Tibial artery (tissue), 4 donors: ENCODE results near the gene RYR2.

Source experiments
- DNase-seq, 2 donors: peaks; one replicate each; pipeline ENCODE4 v3.0.0-alpha.2; 2019
- H3K27ac ChIP-seq, 2 donors: fragments of 200-600 bp; sonication (generic) in 1 of 2; 1 replicate in 1 of 2; 2 replicates in 1 of 2; pipeline ENCODE4 v1.5.1; 2018 to 2019; ENCODE audit warnings: mild to moderate bottlenecking in 1 of 2
- H3K27me3 ChIP-seq, 2 donors: fragments of 200-600 bp; sonication (generic) in 1 of 2; one replicate each; pipeline versions ENCODE4 v1.5.1 to v1.6.0; 2016 to 2019
- H3K36me3 ChIP-seq, 3 donors: fragments of 200-600 bp; sonication (generic) in 2 of 3; one replicate each; pipeline ENCODE4 v1.5.1; 2016 to 2019; ENCODE audit warnings: mild to moderate bottlenecking in 2 of 3
- H3K4me1 ChIP-seq, 4 donors: fragments of 200-600 bp; sonication (generic) in 2 of 4; 1 replicate in 3 of 4; 2 replicates in 1 of 4; pipeline ENCODE4 v1.5.1; 2016 to 2019
- H3K4me3 ChIP-seq, 2 donors: fragments of 200-600 bp; sonication (generic) in 1 of 2; 1 replicate in 1 of 2; 2 replicates in 1 of 2; pipeline ENCODE4 v1.5.1; 2018 to 2019; ENCODE audit warnings: mild to moderate bottlenecking in 2 of 2
- H3K9me3 ChIP-seq, 3 donors: fragments of 200-600 bp; sonication (generic) in 1 of 3; one replicate each; pipeline ENCODE4 v1.5.1; 2016 to 2019
- intact Hi-C: fragments of 100-400 bp; cut with DNase I; formaldehyde crosslinking; loops from one replicate; pipeline ENCODE4 v1.15.0; 2023; ENCODE audit warnings: low total_unique reads
- TF ChIP-seq, protein P1 (sequence below), 2 experiments: fragments of 200-600 bp in 1 of 2; fragments of 450-650 bp in 1 of 2; IDR thresholded peaks; one replicate each; pipeline ENCODE4 v1.5.1; 2017 to 2019; ENCODE audit warnings: antibody characterized with exemption in 2 of 2, mild to moderate bottlenecking in 1 of 2, moderate library complexity in 1 of 2

RYR2 gene

GRCh38 chr1:237570530-237570929, 528.5 kb downstream of the RYR2 start:
- no peak overlapping the region for H3K27ac ChIP-seq

GRCh38 chr1:237574536-237574935, 532.6 kb downstream of the RYR2 start:
- Histone ChIP-seq H3K27me3 (no peaks in the 10 kb centered on the region), H3K4me1 (no peaks in the 10 kb centered on the region), H3K4me3 (no peak overlapping the region), H3K27ac (no peak overlapping the region), H3K36me3 (peaks cover 11 to 16% (median 11%) of the 10 kb centered on the region in 3 donors), H3K9me3 (peaks cover 0 to 10% (median 3%) of the 10 kb centered on the region in 3 donors)
- intact Hi-C loops: no loop called here
- TF ChIP-seq, protein P1, sequence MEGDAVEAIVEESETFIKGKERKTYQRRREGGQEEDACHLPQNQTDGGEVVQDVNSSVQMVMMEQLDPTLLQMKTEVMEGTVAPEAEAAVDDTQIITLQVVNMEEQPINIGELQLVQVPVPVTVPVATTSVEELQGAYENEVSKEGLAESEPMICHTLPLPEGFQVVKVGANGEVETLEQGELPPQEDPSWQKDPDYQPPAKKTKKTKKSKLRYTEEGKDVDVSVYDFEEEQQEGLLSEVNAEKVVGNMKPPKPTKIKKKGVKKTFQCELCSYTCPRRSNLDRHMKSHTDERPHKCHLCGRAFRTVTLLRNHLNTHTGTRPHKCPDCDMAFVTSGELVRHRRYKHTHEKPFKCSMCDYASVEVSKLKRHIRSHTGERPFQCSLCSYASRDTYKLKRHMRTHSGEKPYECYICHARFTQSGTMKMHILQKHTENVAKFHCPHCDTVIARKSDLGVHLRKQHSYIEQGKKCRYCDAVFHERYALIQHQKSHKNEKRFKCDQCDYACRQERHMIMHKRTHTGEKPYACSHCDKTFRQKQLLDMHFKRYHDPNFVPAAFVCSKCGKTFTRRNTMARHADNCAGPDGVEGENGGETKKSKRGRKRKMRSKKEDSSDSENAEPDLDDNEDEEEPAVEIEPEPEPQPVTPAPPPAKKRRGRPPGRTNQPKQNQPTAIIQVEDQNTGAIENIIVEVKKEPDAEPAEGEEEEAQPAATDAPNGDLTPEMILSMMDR (IDR thresholded peaks at IDR 0.05): no peak
- no peak for DNase-seq

More at GRCh38 chr1:237570530-237570929, 528.5 kb downstream of the RYR2 start:
- TF ChIP-seq, protein P1 (IDR thresholded peaks at IDR 0.05): no peak
- Histone ChIP-seq H3K4me1 (no peaks in the 10 kb centered on the region), H3K4me3 (no peak overlapping the region), H3K36me3 (peaks cover 9 to 11% (median 11%) of the 10 kb centered on the region in 3 donors), H3K27me3 (no peaks in the 10 kb centered on the region), H3K9me3 (peaks cover 0 to 5% (median 0%) of the 10 kb centered on the region in 3 donors)
- intact Hi-C loops: no loop called here
- DNase-seq: no peak

- intact Hi-C loops: no loop called here
- H3K36me3 ChIP-seq: peaks cover 11 to 24% (median 11%) of the 10 kb centered on the region in 3 donors
Measured at GRCh38 chr1:237578540-237578939, 536.6 kb downstream of the RYR2 start.

DNA sequence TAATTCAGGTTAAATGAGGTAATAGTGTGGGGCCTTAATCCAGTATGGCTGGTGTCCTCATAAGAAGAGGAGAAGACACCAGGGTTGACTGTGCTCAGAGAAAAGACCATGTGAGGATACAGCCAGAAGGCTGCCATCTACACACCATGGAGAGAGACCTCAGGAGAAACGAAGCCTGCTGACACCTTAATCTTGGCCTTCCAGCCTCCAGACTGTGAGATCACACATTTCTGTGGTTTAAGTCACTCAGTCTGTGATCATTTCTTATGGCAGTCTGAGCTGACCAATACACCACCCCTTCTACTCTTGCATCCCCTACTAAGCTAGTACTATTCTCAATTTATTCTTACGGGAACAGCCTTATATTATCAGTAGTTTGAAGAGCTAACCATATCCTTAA, 538.7 kb downstream of the RYR2 start:
- no peak overlapping the region for H3K4me3 ChIP-seq
- no peak overlapping the region for H3K27ac ChIP-seq
- H3K4me1 ChIP-seq: no peaks in the 10 kb centered on the region
- intact Hi-C loops: no loop called here
- TF ChIP-seq, protein P1 (IDR thresholded peaks at IDR 0.05): no peak
- no peaks in the 10 kb centered on the region for H3K27me3 ChIP-seq
- DNase-seq: no peak
- peaks cover 0 to 3% (median 2%) of the 10 kb centered on the region in 3 donors for H3K9me3 ChIP-seq
- peaks cover 0 to 19% (median 0%) of the 10 kb centered on the region in 3 donors for H3K36me3 ChIP-seq

More at GRCh38 chr1:237578540-237578939, 536.6 kb downstream of the RYR2 start:
- TF ChIP-seq, protein P1 (IDR thresholded peaks at IDR 0.05): no peak
- no peaks in the 10 kb centered on the region for H3K4me1 ChIP-seq
- DNase-seq: no peak
- no peak overlapping the region for H3K27ac ChIP-seq
- H3K27me3 ChIP-seq: no peaks in the 10 kb centered on the region
- H3K9me3 ChIP-seq: peaks cover 0 to 10% (median 3%) of the 10 kb centered on the region in 3 donors
- no peak overlapping the region for H3K4me3 ChIP-seq

GRCh38 chr1:237583270-237583669, 541.3 kb downstream of the RYR2 start:
- Histone ChIP-seq H3K36me3 (peaks cover 0 to 13% (median 0%) of the 10 kb centered on the region in 3 donors), H3K27me3 (no peaks in the 10 kb centered on the region), H3K9me3 (peaks cover 0 to 3% (median 0%) of the 10 kb centered on the region in 3 donors), H3K27ac (no peak overlapping the region), H3K4me3 (no peak overlapping the region), H3K4me1 (no peaks in the 10 kb centered on the region)
- DNase-seq: no peak
- TF ChIP-seq, protein P1 (IDR thresholded peaks at IDR 0.05): no peak
- intact Hi-C loops: no loop called here

DNA sequence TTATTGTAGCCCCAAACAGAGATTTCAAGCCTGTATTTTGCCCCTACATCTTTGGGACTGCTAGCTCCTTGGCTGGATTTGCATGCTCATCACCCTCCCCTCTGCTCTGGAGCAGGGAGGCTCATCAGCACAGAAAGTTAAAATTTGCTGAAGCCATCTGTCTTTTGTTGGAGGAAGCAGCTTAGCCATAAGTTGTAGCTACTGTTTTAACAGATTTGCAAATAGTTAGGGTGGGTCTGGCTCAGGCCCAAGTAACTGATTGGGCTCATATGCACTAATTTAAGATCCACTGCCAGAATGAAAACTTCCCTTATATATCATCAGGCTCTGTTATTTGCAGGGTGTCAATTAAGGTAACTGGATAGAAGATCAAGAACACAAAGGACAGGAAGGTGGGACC, 541.8 kb downstream of the RYR2 start:
- Histone ChIP-seq H3K4me1 (no peaks in the 10 kb centered on the region), H3K9me3 (no peaks in the 10 kb centered on the region), H3K36me3 (peaks cover 0 to 8% (median 0%) of the 10 kb centered on the region in 3 donors), H3K27me3 (no peaks in the 10 kb centered on the region), H3K4me3 (no peak overlapping the region), H3K27ac (no peak overlapping the region)
- no peak for DNase-seq
- intact Hi-C loops: no loop called here
- TF ChIP-seq, protein P1 (IDR thresholded peaks at IDR 0.05): no peak
